ENCODE measurements around the gene DENND1B. TPM values are rescaled to one million over a fixed set of nuclear protein-coding genes. Genes with fewer than 3 reads are reported as not detected.

The DENND1B gene
- total RNA-seq, 1 donor from 2014 or later, result 5.9 TPM

DNA sequence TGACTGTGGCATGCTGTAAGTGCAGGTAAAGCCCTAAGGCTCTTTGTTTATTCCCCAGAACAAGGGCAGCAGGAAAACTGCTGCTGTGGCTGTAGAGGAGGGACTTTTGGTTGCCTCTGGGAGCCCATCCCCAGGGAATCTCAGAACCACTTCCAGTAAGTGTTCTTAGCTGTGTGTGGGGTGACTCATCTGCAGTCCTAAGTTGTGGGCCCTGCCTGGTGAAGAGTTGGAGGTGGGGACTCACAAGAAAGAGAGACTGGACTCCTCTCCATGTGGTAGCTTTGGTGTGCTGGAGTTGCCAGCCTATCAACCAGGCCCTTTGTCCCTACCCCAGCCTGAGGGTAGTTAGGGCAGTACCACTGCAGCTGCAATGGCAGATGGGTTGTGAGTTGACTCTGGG, 24.0 kb upstream of the DENND1B start:
- no peak for DNase-seq (ENCODE audit: low read depth)
- TF ChIP-seq CTCF (conservative IDR thresholded peaks at IDR 0.05; ENCODE audit: low read depth, low read length), result no peak
- H3K4me3 ChIP-seq (ENCODE audit: low read depth, low read length), result no peak overlapping the region

DNA sequence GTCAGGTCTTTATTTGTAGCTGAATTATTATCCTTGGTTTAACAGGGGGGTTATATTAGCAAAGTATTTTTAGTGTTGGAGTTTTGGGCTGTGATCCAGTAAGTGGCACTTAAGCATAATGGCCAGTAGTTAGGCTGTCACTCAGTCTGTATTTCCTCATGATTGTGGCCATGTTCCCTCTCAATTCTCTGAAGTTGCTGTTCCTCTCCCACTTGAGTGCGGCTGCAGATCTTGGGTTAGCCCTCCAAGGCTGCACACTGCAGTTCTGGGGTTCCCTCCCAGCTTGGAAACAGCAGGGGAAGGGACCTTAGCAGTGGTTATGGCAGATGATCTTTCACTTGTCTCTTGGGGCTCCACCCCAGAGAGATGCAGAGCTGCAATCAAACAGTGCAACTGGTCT, 23.2 kb upstream of the DENND1B start:
- no peak for TF ChIP-seq CTCF (conservative IDR thresholded peaks at IDR 0.05; ENCODE audit: low read depth, low read length)
- DNase-seq (ENCODE audit: low read depth), result no peak

GRCh38 chr1:197797010-197797409, 21.7 kb upstream of the DENND1B start:
- no peak overlapping the region for H3K4me3 ChIP-seq (ENCODE audit: low read depth, low read length)
- no peak for TF ChIP-seq CTCF (conservative IDR thresholded peaks at IDR 0.05; ENCODE audit: low read depth, low read length)
- no peak for DNase-seq (ENCODE audit: low read depth)

More for the DNA sequence above, 23.2 kb upstream of the DENND1B start:
- no peak overlapping the region for H3K4me3 ChIP-seq (ENCODE audit: low read depth, low read length)

- TF ChIP-seq CTCF (conservative IDR thresholded peaks at IDR 0.05; ENCODE audit: low read depth, low read length), result no peak
These were observed 13.8 kb upstream of the DENND1B start for GRCh38 chr1:197788741-197789739.

GRCh38 chr1:197787623-197788536, 12.6 kb upstream of the DENND1B start:
- DNase-seq (ENCODE audit: low read depth), result no peak
- no peak overlapping the region for H3K4me3 ChIP-seq (ENCODE audit: low read depth, low read length)
- TF ChIP-seq CTCF (conservative IDR thresholded peaks at IDR 0.05; ENCODE audit: low read depth, low read length), result no peak

More at GRCh38 chr1:197788741-197789739, 13.8 kb upstream of the DENND1B start:
- no peak for DNase-seq (ENCODE audit: low read depth)
- no peak overlapping the region for H3K4me3 ChIP-seq (ENCODE audit: low read depth, low read length)

DNA sequence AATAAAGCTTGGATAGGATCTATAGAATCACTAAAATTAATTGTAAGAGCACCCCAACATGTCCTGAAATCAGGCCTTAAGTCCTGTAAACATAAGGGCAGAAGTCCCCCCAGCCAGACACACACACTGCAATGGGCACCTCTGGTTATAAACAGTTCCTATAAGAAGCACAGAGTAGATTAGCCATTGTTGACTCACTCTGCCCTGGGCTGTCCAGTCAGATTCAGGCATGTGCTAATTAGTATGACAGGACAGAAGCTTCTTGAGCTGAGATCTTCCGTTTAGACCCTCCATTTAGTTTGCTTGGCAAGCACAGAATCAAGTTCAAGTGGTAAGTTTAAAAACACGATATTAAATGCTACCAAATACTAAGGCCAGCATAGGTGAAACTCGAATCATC, 11.8 kb upstream of the DENND1B start:
- H3K4me3 ChIP-seq (ENCODE audit: low read depth, low read length), result no peak overlapping the region
- TF ChIP-seq CTCF (conservative IDR thresholded peaks at IDR 0.05; ENCODE audit: low read depth, low read length), result no peak
- no peak for DNase-seq (ENCODE audit: low read depth)
